ENCODE data around the gene SLC25A17.

GRCh38 chr22:40856513-40857308, 37.6 kb upstream of the SLC25A17 start, which contains the start of the genes ST13 and XPNPEP3:
- peak; percentile 82 for TF ChIP-seq POLR2A (IDR thresholded peaks at IDR 0.05; ENCODE audit: low read length)
- no peak for TF ChIP-seq GATA1 (IDR thresholded peaks at IDR 0.05; ENCODE audit: low read depth, low read length)
